BLaER1 treated with 17β-estradiol and CSF1 and Interleukin-3, amounts not matched to agents 10 nM and 100 nM (cell line): ENCODE data around the gene SMC4.
A peak's percentile ranks its signal among the peaks of the same experiment; 100 is the strongest.
"Not testable (repeated sequence)": the region's sequence is repeated elsewhere in the genome, so short reads cannot be mapped to it uniquely, and the experiment has no call there.

ENCODE experiments used
- H3K27ac ChIP-seq, 11 experiments: shearing (Covaris generic); formaldehyde crosslinking; 2 replicates each; pipeline ENCODE4 v1.8.1; 2022
- H3K27me3 ChIP-seq, 11 experiments: shearing (Covaris generic); formaldehyde crosslinking; 2 replicates each; pipeline ENCODE4 v1.8.1; 2022
- H3K36me3 ChIP-seq, 11 experiments: shearing (Covaris generic); formaldehyde crosslinking; 2 replicates each; pipeline ENCODE4 v1.8.1; 2022
- H3K4me1 ChIP-seq, 10 experiments: shearing (Covaris generic); formaldehyde crosslinking; 2 replicates each; pipeline ENCODE4 v1.8.1; 2022
- H3K4me2 ChIP-seq, 11 experiments: shearing (Covaris generic); formaldehyde crosslinking; 2 replicates each; pipeline ENCODE4 v1.8.1; 2022
- H3K4me3 ChIP-seq, 10 experiments: shearing (Covaris generic); formaldehyde crosslinking; 2 replicates each; pipeline ENCODE4 v1.8.1; 2022
- H3K9ac ChIP-seq, 11 experiments: shearing (Covaris generic); formaldehyde crosslinking; 2 replicates each; pipeline ENCODE4 v1.8.1; 2022
- H3K9me3 ChIP-seq, 11 experiments: shearing (Covaris generic); formaldehyde crosslinking; replicated peaks in 1 of 11; 2 replicates each; pipeline ENCODE4 v1.8.1; 2022
- H4K20me1 ChIP-seq, 11 experiments: shearing (Covaris generic); formaldehyde crosslinking; 2 replicates each; pipeline ENCODE4 v1.8.1; 2022
- Cebpa-rat ChIP-seq, 11 experiments: shearing (Covaris generic); IDR thresholded peaks; 2 replicates each; pipeline ENCODE4 v1.8.1; 2022

SMC4 gene

GRCh38 chr3:160399125-160400029 is at the start of gene SMC4, which contains the start of gene IFT80:
SMC4 (plus strand) TSS chr3:160399650; CDS start chr3:160400827, 1,177 bp downstream.
IFT80 (minus strand) TSS chr3:160399225; CDS start chr3:160384600, 14,625 bp downstream.
- peaks cover 0 to 37% (median 11%) of the 10 kb centered on the region in 11 experiments; a peak in 12 of 22 replicates for H3K36me3 ChIP-seq
- no peaks in the 10 kb centered on the region for H3K27me3 ChIP-seq
- H3K4me3 ChIP-seq, result peak within 1 kb of the TSS; percentile 82 to 94 (median 92)
- no peak for TF ChIP-seq Cebpa-rat (IDR thresholded peaks at IDR 0.05)
- peaks cover 0 to 48% (median 43%) of the 10 kb centered on the region in 11 experiments; a peak in 18 of 22 replicates for H4K20me1 ChIP-seq
- no peaks in the 10 kb centered on the region for H3K9me3 ChIP-seq
- peak within 1 kb of the TSS; percentile 77 to 98 (median 96) for H3K27ac ChIP-seq
- H3K4me1 ChIP-seq, result peaks cover 12 to 35% (median 26%) of the 10 kb centered on the region in 10 experiments
- H3K4me2 ChIP-seq, result peak within 1 kb of the TSS; percentile 75 to 94 (median 88)
- H3K9ac ChIP-seq, result peak within 1 kb of the TSS; percentile 91 to 98 (median 97)

GRCh38 chr3:160355826-160356225 is 43.6 kb upstream of the SMC4 start:
- Histone ChIP-seq H3K27me3 (no peaks in the 10 kb centered on the region), H3K4me1 (no peaks in the 10 kb centered on the region), H4K20me1 (no peaks in the 10 kb centered on the region), H3K27ac (no peak overlapping the region), H3K4me2 (no peak overlapping the region), H3K9ac (no peak overlapping the region), H3K9me3 (no peaks in the 10 kb centered on the region), H3K36me3 (peaks cover 18 to 59% (median 34%) of the 10 kb centered on the region in 11 experiments; a peak in 21 of 22 replicates), H3K4me3 (no peak overlapping the region)
- no peak for TF ChIP-seq Cebpa-rat (IDR thresholded peaks at IDR 0.05)

DNA sequence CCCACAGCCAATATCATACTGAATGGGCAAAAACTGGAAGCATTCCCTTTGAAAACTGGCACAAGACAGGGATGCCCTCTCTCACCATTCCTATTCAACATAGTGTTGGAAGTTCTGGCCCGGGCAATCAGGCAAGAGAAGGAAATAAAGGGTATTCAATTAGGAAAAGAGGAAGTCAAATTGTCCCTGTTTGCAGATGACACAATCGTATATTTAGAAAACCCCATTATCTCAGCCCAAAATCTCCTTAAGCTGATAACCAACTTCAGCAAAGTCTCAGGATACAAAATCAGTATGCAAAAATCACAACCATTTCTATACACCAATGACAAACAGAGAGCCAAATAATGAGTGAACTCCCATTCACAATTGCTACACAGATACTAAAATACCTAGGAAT is 36.6 kb upstream of the SMC4 start:
- H3K9me3 ChIP-seq, H3K4me1 ChIP-seq, H3K4me3 ChIP-seq, H4K20me1 ChIP-seq, H3K9ac ChIP-seq, H3K27ac ChIP-seq, H3K27me3 ChIP-seq, H3K4me2 ChIP-seq: not testable (repeated sequence)
- peaks cover 4 to 46% (median 16%) of the 10 kb centered on the region in 11 experiments; a peak in 16 of 22 replicates for H3K36me3 ChIP-seq

DNA sequence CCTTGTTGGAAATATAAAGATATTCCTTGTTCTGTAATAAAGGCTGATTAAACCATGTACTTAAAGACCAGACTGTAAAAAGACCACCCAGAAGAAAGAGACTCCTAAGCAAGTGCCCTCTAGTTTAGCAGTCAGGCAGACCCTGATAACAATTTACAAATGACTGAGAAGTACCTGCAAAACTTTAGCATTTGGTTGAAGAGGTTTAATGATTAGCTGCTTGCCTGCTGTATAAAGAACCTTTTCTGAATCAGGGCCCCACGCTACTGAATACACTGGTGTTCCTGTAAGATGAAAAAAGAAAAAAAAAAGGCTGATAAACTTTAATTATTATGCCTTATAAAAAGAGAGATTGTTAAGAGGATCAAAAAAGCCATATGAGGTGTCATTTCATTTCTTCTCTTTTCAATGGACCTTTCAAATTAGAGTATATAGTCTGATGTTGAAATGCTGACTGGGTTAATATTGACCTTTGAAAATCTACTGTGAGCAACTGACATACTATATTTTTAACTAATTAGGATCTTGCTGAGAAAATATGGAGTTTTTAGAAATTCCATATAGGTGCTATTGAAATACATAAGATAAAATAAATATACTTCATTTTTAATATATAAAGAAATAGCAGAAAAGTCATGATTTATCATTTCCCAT is 33.5 kb upstream of the SMC4 start:
- Histone ChIP-seq H3K9me3 (no peaks in the 10 kb centered on the region), H3K4me3 (no peak overlapping the region), H3K9ac (no peak overlapping the region), H3K27me3 (no peaks in the 10 kb centered on the region), H4K20me1 (no peaks in the 10 kb centered on the region), H3K36me3 (peaks cover 4 to 36% (median 12%) of the 10 kb centered on the region in 11 experiments; a peak in 15 of 22 replicates), H3K4me2 (no peak overlapping the region), H3K4me1 (peaks cover 3 to 24% (median 9%) of the 10 kb centered on the region in 10 experiments; a peak in 17 of 20 replicates), H3K27ac (no peak overlapping the region)
- TF ChIP-seq Cebpa-rat (IDR thresholded peaks at IDR 0.05), result no peak

GRCh38 chr3:160368804-160369203 is 30.6 kb upstream of the SMC4 start:
- no peak for TF ChIP-seq Cebpa-rat (IDR thresholded peaks at IDR 0.05)
- Histone ChIP-seq H3K4me3 (no peak overlapping the region), H3K27ac (no peak overlapping the region), H3K36me3 (peaks cover 9 to 56% (median 24%) of the 10 kb centered on the region in 11 experiments; a peak in 21 of 22 replicates), H3K27me3 (no peaks in the 10 kb centered on the region), H3K9ac (no peak overlapping the region), H4K20me1 (no peaks in the 10 kb centered on the region), H3K4me2 (peak overlapping the region in 7 of 11 experiments; percentile 20 to 51 (median 34); a peak in 8 of 22 replicates), H3K9me3 (no peaks in the 10 kb centered on the region), H3K4me1 (peaks cover 3 to 24% (median 11%) of the 10 kb centered on the region in 10 experiments; a peak in 17 of 20 replicates)

DNA sequence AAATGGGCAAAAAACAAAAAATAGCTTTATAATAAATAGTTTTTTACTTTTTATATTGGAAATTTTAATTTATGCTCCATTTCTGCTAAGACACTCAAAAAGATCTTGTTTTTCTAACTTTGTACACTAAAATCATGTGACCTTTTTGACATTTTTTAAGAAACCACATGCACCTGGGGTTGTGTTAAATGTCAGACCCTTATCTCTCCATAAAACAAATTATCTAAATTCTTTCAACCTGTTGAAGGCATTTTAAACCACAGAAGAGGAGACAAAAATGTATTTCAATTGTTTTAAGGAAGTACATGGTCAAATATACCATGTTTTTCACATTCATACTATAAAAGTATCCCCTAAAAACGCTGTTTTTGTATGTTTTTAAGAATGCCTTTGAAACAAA is 29.7 kb upstream of the SMC4 start:
- no peak for TF ChIP-seq Cebpa-rat (IDR thresholded peaks at IDR 0.05)
- Histone ChIP-seq H3K4me2 (peak overlapping the region in 1 of 11 experiments; percentile 29; a peak in 4 of 22 replicates), H3K9ac (no peak overlapping the region), H4K20me1 (no peaks in the 10 kb centered on the region), H3K9me3 (no peaks in the 10 kb centered on the region), H3K36me3 (peaks cover 19 to 64% (median 33%) of the 10 kb centered on the region in 11 experiments), H3K27ac (no peak overlapping the region), H3K4me3 (no peak overlapping the region), H3K4me1 (peaks cover 3 to 24% (median 11%) of the 10 kb centered on the region in 10 experiments; a peak in 17 of 20 replicates), H3K27me3 (no peaks in the 10 kb centered on the region)

- Histone ChIP-seq H3K9me3 (no peaks in the 10 kb centered on the region), H3K27me3 (no peaks in the 10 kb centered on the region), H3K9ac (no peak overlapping the region), H3K4me2 (no peak overlapping the region), H3K36me3 (peaks cover 19 to 65% (median 41%) of the 10 kb centered on the region in 11 experiments), H4K20me1 (no peaks in the 10 kb centered on the region), H3K4me1 (peaks cover 3 to 24% (median 11%) of the 10 kb centered on the region in 10 experiments; a peak in 17 of 20 replicates), H3K4me3 (no peak overlapping the region), H3K27ac (no peak overlapping the region)
- no peak for TF ChIP-seq Cebpa-rat (IDR thresholded peaks at IDR 0.05)
These were observed 28.2 kb upstream of the SMC4 start for GRCh38 chr3:160370987-160371857.

- Histone ChIP-seq H3K9ac (no peak overlapping the region), H3K4me3 (no peak overlapping the region), H3K9me3 (no peaks in the 10 kb centered on the region), H3K4me2 (no peak overlapping the region), H3K27ac (no peak overlapping the region), H3K4me1 (peaks cover 3 to 24% (median 11%) of the 10 kb centered on the region in 10 experiments; a peak in 17 of 20 replicates), H3K36me3 (peaks cover 26 to 66% (median 45%) of the 10 kb centered on the region in 11 experiments), H4K20me1 (no peaks in the 10 kb centered on the region), H3K27me3 (no peaks in the 10 kb centered on the region)
- no peak for TF ChIP-seq Cebpa-rat (IDR thresholded peaks at IDR 0.05)
These were observed 26.7 kb upstream of the SMC4 start for GRCh38 chr3:160372780-160373179.
